Measurements from ENCODE around the gene IMPACT.

GRCh38 chr18:24491927-24492834 is 65.7 kb downstream of the IMPACT start:
- TF ChIP-seq CTCF (IDR thresholded peaks at IDR 0.05; ENCODE audit: low read depth, low read length, poor library complexity, severe bottlenecking) (no peak), EZH2phosphoT487 (IDR thresholded peaks at IDR 0.05; ENCODE audit: borderline replicate concordance, low read length) (no peak)

All from DOHH2 (cell line).